Fibroblast of peridontal ligament (primary cell): ENCODE data around the gene CD99L2.

Source experiments
- DNase-seq: peaks from one replicate; pipeline ENCODE4 v3.0.0-alpha.2; 2010; ENCODE audit errors: extremely low read depth

CD99L2 gene

GRCh38 chrX:150763303-150763797 lies 135.1 kb downstream of the CD99L2 start:
- no peak for DNase-seq

GRCh38 chrX:150762258-150763165 lies 136.0 kb downstream of the CD99L2 start:
- no peak for DNase-seq

- no peak for DNase-seq
Observed at GRCh38 chrX:150761819-150762216, 136.7 kb downstream of the CD99L2 start.

- DNase-seq, result no peak
Observed at GRCh38 chrX:150761176-150761818, 137.2 kb downstream of the CD99L2 start.

- no peak for DNase-seq
Observed at GRCh38 chrX:150759568-150760416, 138.7 kb downstream of the CD99L2 start.

- DNase-seq, result no peak
Observed at GRCh38 chrX:150757371-150757770, 141.1 kb downstream of the CD99L2 start.

- peak; percentile 41 for DNase-seq
Observed at GRCh38 chrX:150753968-150754367, 144.5 kb downstream of the CD99L2 start.

GRCh38 chrX:150753357-150753756 lies 145.1 kb downstream of the CD99L2 start:
- DNase-seq, result no peak

GRCh38 chrX:150752124-150752523 lies 146.3 kb downstream of the CD99L2 start:
- peak; percentile 44 for DNase-seq

GRCh38 chrX:150736475-150736874 lies 162.0 kb downstream of the CD99L2 start:
- DNase-seq, result peak; percentile 38

- DNase-seq, result peak; percentile 96
Observed at GRCh38 chrX:150731795-150732194, 166.7 kb downstream of the CD99L2 start.

GRCh38 chrX:150730719-150731118 lies 167.7 kb downstream of the CD99L2 start:
- peak; percentile 81 for DNase-seq

- no peak for DNase-seq
Observed at GRCh38 chrX:150729956-150730355, 168.5 kb downstream of the CD99L2 start.

GRCh38 chrX:150719621-150720020 lies 178.8 kb downstream of the CD99L2 start:
- no peak for DNase-seq
